Measurements from ENCODE around the gene DDX3Y.
A peak's percentile ranks its signal among the peaks of the same experiment; 100 is the strongest.

The DDX3Y gene
- 0 to 1,023 (median 735) reads per million in 3 donors for total RNA-seq

DNA sequence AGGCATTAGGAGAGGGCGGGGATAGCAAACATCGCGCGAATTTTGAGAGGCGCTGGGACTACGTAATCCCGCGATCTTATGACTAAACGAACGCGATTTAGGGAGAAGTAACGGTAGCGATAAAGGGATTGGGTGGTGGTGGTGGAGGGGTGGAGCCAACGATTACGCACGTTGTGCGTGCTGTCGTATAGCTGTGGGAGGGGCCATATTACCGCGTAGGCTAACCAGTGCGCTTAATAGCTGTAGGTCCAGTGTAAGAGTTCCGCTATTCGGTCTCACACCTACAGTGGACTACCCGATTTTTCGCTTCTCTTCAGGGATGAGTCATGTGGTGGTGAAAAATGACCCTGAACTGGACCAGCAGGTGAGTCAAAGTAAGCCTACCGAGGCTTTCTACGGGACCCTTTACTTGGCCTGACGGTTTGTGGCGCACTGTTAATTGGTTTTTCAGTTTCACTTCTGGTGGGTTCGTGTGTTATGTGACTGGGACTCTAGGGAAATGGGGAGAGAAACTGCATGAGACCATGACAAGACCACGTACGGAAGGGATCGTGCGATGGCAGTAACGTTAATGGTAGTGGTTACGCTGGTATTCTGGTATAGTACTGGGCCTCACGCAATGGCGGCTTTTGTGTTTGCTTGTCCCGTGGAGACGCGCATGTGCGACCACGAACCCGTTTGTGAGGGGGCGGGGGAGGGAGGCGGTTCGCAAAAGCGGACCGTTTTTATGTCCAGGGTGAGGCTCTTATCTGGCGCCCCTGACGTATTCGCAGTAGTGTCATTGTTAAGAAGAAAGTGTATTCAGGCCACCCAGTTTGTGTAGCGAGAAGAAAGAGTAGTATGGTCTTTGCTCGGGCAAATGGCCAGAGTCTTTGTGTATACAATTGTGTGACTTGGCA is at the start of gene DDX3Y:
Gene DDX3Y, plus strand, starts transcription at position 251 of the 899 bp plus-strand sequence. Its CDS starts 69 bp downstream, at position 320.
- DNase-seq = peak in 2 of 3 donors; percentile 74 to 84
- no peaks in the 10 kb centered on the region for H3K9me3 ChIP-seq (ENCODE audit: control insufficient read depth, low read length)
- no peaks in the 10 kb centered on the region for H3K4me1 ChIP-seq (ENCODE audit: control insufficient read depth, insufficient read depth, low read length, poor library complexity, severe bottlenecking)
- no peaks in the 10 kb centered on the region for H3K27me3 ChIP-seq (replicated peaks; ENCODE audit: control insufficient read depth, insufficient read depth, low read length, poor library complexity, severe bottlenecking)
- H3K36me3 ChIP-seq (ENCODE audit: control insufficient read depth, insufficient read depth, low read length) = no peaks in the 10 kb centered on the region
- H3K27ac ChIP-seq (ENCODE audit: insufficient read depth, low read length, poor library complexity, severe bottlenecking) = peak within 1 kb of the TSS; percentile 98
- peak within 1 kb of the TSS; percentile 63 for H3K4me3 ChIP-seq (ENCODE audit: insufficient read depth, low read depth, low read length, poor library complexity, severe bottlenecking)

DNA sequence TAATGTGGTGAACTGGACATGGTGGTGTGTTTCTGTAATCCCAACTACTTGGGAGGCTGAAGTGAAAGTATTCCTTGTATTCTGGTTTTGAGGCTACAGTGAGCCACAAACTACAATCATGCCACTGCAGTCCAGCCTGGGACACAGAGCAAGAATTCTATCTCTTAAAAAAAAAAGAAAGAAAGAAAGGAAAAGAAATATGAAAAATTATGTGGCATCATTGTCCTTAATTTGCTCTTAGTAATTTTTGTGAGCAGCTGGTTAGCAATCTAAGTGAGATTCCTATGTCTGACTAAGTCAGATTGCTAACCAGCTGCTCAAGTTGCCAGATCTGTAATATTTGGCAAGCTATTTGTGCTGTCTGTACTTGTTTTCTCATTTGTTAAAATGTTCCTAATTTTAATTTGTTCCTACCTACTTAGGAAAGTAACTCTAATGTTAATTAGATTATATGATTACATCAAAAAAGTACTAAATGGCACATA is 48.8 kb upstream of the DDX3Y start:
- DNase-seq = no peak
- H3K9me3 ChIP-seq (ENCODE audit: control insufficient read depth, low read length) = no peaks in the 10 kb centered on the region
- no peak overlapping the region for H3K27ac ChIP-seq (ENCODE audit: insufficient read depth, low read length, poor library complexity, severe bottlenecking)
- H3K36me3 ChIP-seq (ENCODE audit: control insufficient read depth, insufficient read depth, low read length) = no peaks in the 10 kb centered on the region
- H3K4me1 ChIP-seq (ENCODE audit: control insufficient read depth, insufficient read depth, low read length, poor library complexity, severe bottlenecking) = no peaks in the 10 kb centered on the region
- no peak overlapping the region for H3K4me3 ChIP-seq (ENCODE audit: insufficient read depth, low read depth, low read length, poor library complexity, severe bottlenecking)
- H3K27me3 ChIP-seq (replicated peaks; ENCODE audit: control insufficient read depth, insufficient read depth, low read length, poor library complexity, severe bottlenecking) = no peaks in the 10 kb centered on the region

DNA sequence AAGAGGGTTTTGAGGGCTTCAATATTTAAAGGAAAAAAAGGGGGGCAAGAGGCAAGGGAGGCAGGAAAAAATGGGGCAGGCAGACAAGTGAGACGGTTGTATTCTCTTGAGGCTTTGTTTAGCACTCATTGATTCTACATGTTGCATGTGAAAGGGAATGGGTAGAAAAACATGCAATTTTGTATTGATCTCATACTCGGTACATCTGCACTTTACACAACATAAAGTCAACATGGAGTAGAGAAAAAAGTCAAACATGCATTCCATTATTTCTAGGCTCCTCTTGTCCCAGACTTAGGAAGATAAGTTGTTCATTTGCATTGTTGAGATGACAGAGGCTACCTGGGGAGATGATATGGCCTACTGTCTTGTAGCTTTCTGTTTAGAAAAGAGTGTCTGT is 36.7 kb upstream of the DDX3Y start:
- H3K4me1 ChIP-seq (ENCODE audit: control insufficient read depth, insufficient read depth, low read length, poor library complexity, severe bottlenecking) = no peaks in the 10 kb centered on the region
- H3K9me3 ChIP-seq (ENCODE audit: control insufficient read depth, low read length) = no peaks in the 10 kb centered on the region
- no peaks in the 10 kb centered on the region for H3K36me3 ChIP-seq (ENCODE audit: control insufficient read depth, insufficient read depth, low read length)
- no peak overlapping the region for H3K27ac ChIP-seq (ENCODE audit: insufficient read depth, low read length, poor library complexity, severe bottlenecking)
- H3K27me3 ChIP-seq (replicated peaks; ENCODE audit: control insufficient read depth, insufficient read depth, low read length, poor library complexity, severe bottlenecking) = no peaks in the 10 kb centered on the region
- no peak for DNase-seq
- H3K4me3 ChIP-seq (ENCODE audit: insufficient read depth, low read depth, low read length, poor library complexity, severe bottlenecking) = no peak overlapping the region

DNA sequence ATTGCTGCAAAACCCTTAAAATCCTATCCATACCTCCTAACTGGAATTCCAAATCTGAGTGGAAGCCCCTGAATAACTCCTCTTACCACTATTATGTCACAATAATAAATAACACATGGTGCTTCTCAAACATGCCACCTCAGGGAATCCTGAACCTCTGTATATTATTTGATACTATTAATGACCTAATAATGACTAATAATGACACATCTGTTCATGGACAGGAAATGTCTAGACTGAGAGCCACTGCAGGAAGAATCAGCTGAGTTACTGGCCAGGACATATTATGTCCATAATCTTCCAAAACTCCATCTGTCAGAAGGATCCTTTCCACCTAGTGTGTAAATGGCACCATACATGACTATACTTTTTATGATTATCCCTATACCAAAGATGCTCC is 7.7 kb upstream of the DDX3Y start:
- H3K4me1 ChIP-seq (ENCODE audit: control insufficient read depth, insufficient read depth, low read length, poor library complexity, severe bottlenecking) = no peaks in the 10 kb centered on the region
- H3K4me3 ChIP-seq (ENCODE audit: insufficient read depth, low read depth, low read length, poor library complexity, severe bottlenecking) = no peak overlapping the region
- DNase-seq = no peak
- no peaks in the 10 kb centered on the region for H3K9me3 ChIP-seq (ENCODE audit: control insufficient read depth, low read length)
- H3K36me3 ChIP-seq (ENCODE audit: control insufficient read depth, insufficient read depth, low read length) = no peaks in the 10 kb centered on the region
- no peak overlapping the region for H3K27ac ChIP-seq (ENCODE audit: insufficient read depth, low read length, poor library complexity, severe bottlenecking)
- H3K27me3 ChIP-seq (replicated peaks; ENCODE audit: control insufficient read depth, insufficient read depth, low read length, poor library complexity, severe bottlenecking) = no peaks in the 10 kb centered on the region

DNA sequence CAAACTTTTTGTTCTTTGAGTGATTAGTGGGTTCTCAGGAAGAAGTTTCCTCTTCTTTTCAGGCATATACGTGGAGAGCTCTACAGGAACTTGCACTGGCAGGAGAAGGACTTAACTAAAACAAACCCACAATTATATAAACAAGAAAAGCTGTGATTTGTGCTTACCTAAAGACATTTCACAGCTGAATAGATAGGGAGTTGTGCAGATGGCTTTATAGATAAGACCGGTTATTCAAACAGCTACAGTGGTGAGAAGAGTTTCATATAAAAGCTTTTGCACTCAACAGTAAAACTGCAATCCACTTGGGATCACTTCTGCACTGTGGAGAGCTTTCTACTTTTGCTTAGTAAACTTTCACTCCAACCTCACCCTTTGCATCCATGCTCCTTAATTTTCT is 6.1 kb upstream of the DDX3Y start:
- no peaks in the 10 kb centered on the region for H3K27me3 ChIP-seq (replicated peaks; ENCODE audit: control insufficient read depth, insufficient read depth, low read length, poor library complexity, severe bottlenecking)
- no peaks in the 10 kb centered on the region for H3K36me3 ChIP-seq (ENCODE audit: control insufficient read depth, insufficient read depth, low read length)
- no peaks in the 10 kb centered on the region for H3K9me3 ChIP-seq (ENCODE audit: control insufficient read depth, low read length)
- H3K4me1 ChIP-seq (ENCODE audit: control insufficient read depth, insufficient read depth, low read length, poor library complexity, severe bottlenecking) = no peaks in the 10 kb centered on the region
- H3K27ac ChIP-seq (ENCODE audit: insufficient read depth, low read length, poor library complexity, severe bottlenecking) = no peak overlapping the region
- no peak overlapping the region for H3K4me3 ChIP-seq (ENCODE audit: insufficient read depth, low read depth, low read length, poor library complexity, severe bottlenecking)
- no peak for DNase-seq

DNA sequence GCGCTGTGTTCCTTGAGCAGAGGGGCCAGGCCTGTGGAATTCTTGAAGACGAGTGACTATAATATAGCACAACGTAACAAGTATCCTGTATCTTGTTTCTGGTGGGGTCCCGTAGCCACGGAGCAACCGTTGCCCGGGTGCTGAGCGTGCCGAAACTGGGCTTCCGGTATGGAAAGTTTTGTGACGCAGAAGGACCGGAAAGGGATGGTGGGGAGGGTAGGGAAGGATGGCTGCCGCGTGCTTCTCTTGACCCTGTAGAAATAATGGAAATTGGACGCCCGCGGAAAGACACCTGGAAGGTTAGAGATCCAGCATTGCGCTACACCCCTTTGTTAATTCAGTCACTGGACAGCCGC is 827 bp downstream of the DDX3Y start:
- peak in 2 of 3 donors; percentile 50 to 68 for DNase-seq
- H3K36me3 ChIP-seq (ENCODE audit: control insufficient read depth, insufficient read depth, low read length) = no peaks in the 10 kb centered on the region
- H3K4me3 ChIP-seq (ENCODE audit: insufficient read depth, low read depth, low read length, poor library complexity, severe bottlenecking) = peak overlapping the region; percentile 63
- no peaks in the 10 kb centered on the region for H3K4me1 ChIP-seq (ENCODE audit: control insufficient read depth, insufficient read depth, low read length, poor library complexity, severe bottlenecking)
- H3K27ac ChIP-seq (ENCODE audit: insufficient read depth, low read length, poor library complexity, severe bottlenecking) = peak overlapping the region; percentile 98
- H3K9me3 ChIP-seq (ENCODE audit: control insufficient read depth, low read length) = no peaks in the 10 kb centered on the region
- no peaks in the 10 kb centered on the region for H3K27me3 ChIP-seq (replicated peaks; ENCODE audit: control insufficient read depth, insufficient read depth, low read length, poor library complexity, severe bottlenecking)

DNA sequence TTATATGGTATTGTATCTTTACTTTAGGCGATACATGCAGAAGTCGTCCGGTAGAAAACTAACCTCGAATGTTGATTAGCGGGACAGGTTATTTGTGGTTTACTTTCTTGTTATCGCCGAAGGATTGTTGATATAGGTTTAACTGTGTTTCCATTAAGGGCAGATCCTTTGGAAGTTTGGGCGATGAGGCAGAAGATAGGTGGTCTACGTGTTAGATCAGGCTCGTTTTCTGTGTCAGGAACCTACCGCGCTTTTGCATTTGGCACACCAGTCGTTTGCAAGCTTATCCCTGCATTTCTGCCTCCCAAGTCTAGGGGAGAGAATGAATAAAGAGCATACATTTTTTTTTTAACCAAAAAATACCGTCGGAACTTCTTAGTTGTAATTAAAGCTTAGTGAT is 1.2 kb downstream of the DDX3Y start:
- no peaks in the 10 kb centered on the region for H3K36me3 ChIP-seq (ENCODE audit: control insufficient read depth, insufficient read depth, low read length)
- DNase-seq = no peak
- no peaks in the 10 kb centered on the region for H3K9me3 ChIP-seq (ENCODE audit: control insufficient read depth, low read length)
- H3K27me3 ChIP-seq (replicated peaks; ENCODE audit: control insufficient read depth, insufficient read depth, low read length, poor library complexity, severe bottlenecking) = no peaks in the 10 kb centered on the region
- peak overlapping the region; percentile 98 for H3K27ac ChIP-seq (ENCODE audit: insufficient read depth, low read length, poor library complexity, severe bottlenecking)
- H3K4me3 ChIP-seq (ENCODE audit: insufficient read depth, low read depth, low read length, poor library complexity, severe bottlenecking) = peak overlapping the region; percentile 63
- H3K4me1 ChIP-seq (ENCODE audit: control insufficient read depth, insufficient read depth, low read length, poor library complexity, severe bottlenecking) = no peaks in the 10 kb centered on the region

DNA sequence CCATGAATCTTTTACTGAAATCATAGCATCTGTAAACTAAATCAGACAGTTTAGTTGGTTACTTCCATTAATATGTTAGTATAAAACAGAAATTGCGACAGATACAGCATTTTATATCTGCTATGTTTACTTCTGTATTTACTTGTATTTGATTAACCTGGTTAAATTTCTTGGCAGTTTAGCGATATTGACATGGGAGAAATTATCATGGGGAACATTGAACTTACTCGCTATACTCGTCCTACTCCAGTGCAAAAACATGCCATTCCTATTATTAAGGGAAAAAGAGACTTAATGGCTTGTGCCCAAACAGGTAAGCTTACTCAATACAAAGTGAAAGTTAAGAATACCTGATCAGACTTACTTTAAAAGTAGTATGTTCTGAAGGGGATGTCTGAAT is 8.9 kb downstream of the DDX3Y start:
- Histone ChIP-seq H3K27ac (ENCODE audit: insufficient read depth, low read length, poor library complexity, severe bottlenecking) (no peak overlapping the region), H3K9me3 (ENCODE audit: control insufficient read depth, low read length) (no peaks in the 10 kb centered on the region), H3K4me3 (ENCODE audit: insufficient read depth, low read depth, low read length, poor library complexity, severe bottlenecking) (no peak overlapping the region), H3K4me1 (ENCODE audit: control insufficient read depth, insufficient read depth, low read length, poor library complexity, severe bottlenecking) (no peaks in the 10 kb centered on the region), H3K27me3 (replicated peaks; ENCODE audit: control insufficient read depth, insufficient read depth, low read length, poor library complexity, severe bottlenecking) (no peaks in the 10 kb centered on the region), H3K36me3 (ENCODE audit: control insufficient read depth, insufficient read depth, low read length) (peaks cover 4% of the 10 kb centered on the region)
- DNase-seq = no peak

DNA sequence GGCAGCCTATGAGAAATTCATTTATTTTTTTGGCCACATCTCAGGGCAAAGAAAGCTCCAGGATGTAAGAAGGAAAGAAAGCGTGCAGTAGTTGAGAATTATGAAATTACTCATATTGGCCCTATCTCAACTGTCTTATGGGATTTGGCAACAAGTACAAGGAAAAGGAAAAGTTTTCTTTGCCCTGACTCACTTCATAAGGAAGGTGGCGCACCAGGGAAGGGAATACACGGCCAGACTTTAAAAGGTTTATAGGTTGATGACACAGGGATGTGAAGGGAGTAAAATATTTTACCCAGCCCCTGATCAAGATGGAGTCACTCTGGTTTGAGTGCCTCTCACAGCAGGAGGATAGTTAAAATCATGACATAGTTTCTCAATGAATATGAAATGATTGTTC is 23.4 kb downstream of the DDX3Y start:
- Histone ChIP-seq H3K27ac (ENCODE audit: insufficient read depth, low read length, poor library complexity, severe bottlenecking) (no peak overlapping the region), H3K36me3 (ENCODE audit: control insufficient read depth, insufficient read depth, low read length) (no peaks in the 10 kb centered on the region), H3K4me3 (ENCODE audit: insufficient read depth, low read depth, low read length, poor library complexity, severe bottlenecking) (no peak overlapping the region), H3K27me3 (replicated peaks; ENCODE audit: control insufficient read depth, insufficient read depth, low read length, poor library complexity, severe bottlenecking) (no peaks in the 10 kb centered on the region), H3K4me1 (ENCODE audit: control insufficient read depth, insufficient read depth, low read length, poor library complexity, severe bottlenecking) (no peaks in the 10 kb centered on the region), H3K9me3 (ENCODE audit: control insufficient read depth, low read length) (no peaks in the 10 kb centered on the region)
- no peak for DNase-seq

All from effector memory CD4-positive, alpha-beta T cell (primary cell).